Endodermal cell (in vitro differentiated cells): ENCODE data around the gene EEF1A2. TPM values are rescaled to one million over a fixed set of nuclear protein-coding genes. Genes with fewer than 3 reads are reported as not detected.
A peak's percentile ranks its signal among the peaks of the same experiment; 100 is the strongest.

Source experiments
- DNase-seq: peaks from one replicate; pipeline ENCODE4 v3.0.0-alpha.2; 2017
- H3K27ac ChIP-seq: 2 replicates; pipeline ENCODE4 v1.5.1; 2013; ENCODE audit warnings: mild to moderate bottlenecking, low read depth, low read length, moderate library complexity
- H3K27me3 ChIP-seq: 2 replicates; pipeline ENCODE4 v1.6.1; 2013; ENCODE audit warnings: mild to moderate bottlenecking, low read length, moderate library complexity; ENCODE audit not compliant: insufficient read depth, control insufficient read depth, poor library complexity, severe bottlenecking
- H3K36me3 ChIP-seq: 2 replicates; pipeline ENCODE4 v1.7.0; 2013; ENCODE audit warnings: mild to moderate bottlenecking, low read length, moderate library complexity; ENCODE audit not compliant: control insufficient read depth, insufficient read depth
- H3K4me1 ChIP-seq: one replicate; pipeline ENCODE4 v1.7.0; 2013; ENCODE audit warnings: low read length; ENCODE audit not compliant: control insufficient read depth, insufficient read depth
- H3K4me3 ChIP-seq: 2 replicates; pipeline ENCODE4 v1.5.1; 2013; ENCODE audit warnings: mild to moderate bottlenecking, low read length, moderate library complexity
- H3K9ac ChIP-seq: 2 replicates; pipeline ENCODE4 v1.6.1; 2013; ENCODE audit warnings: mild to moderate bottlenecking, low read length, moderate library complexity; ENCODE audit not compliant: poor library complexity, severe bottlenecking; ENCODE audit errors: extremely low read depth
- H3K9me3 ChIP-seq: 2 replicates; pipeline ENCODE4 v1.6.1; 2013; ENCODE audit warnings: mild to moderate bottlenecking, low read length, moderate library complexity; ENCODE audit not compliant: control insufficient read depth
- H3K27ac Mint-ChIP-seq: 2 replicates; pipeline ENCODE4 v1.8.0; 2020; ENCODE audit warnings: mixed read lengths
- H3K27me3 Mint-ChIP-seq: 2 replicates; pipeline ENCODE4 v1.8.0; 2021; ENCODE audit warnings: mild to moderate bottlenecking, mixed read lengths; ENCODE audit not compliant: insufficient read depth
- H3K36me3 Mint-ChIP-seq: 2 replicates; pipeline ENCODE4 v1.8.0; 2020; ENCODE audit warnings: low read depth, mixed read lengths
- H3K4me1 Mint-ChIP-seq: 2 replicates; pipeline ENCODE4 v1.8.0; 2020; ENCODE audit warnings: mixed read lengths
- H3K4me3 Mint-ChIP-seq: 2 replicates; pipeline ENCODE4 v1.8.0; 2020; ENCODE audit warnings: mild to moderate bottlenecking, moderate library complexity, mixed read lengths
- H3K9me3 Mint-ChIP-seq: 2 replicates; pipeline ENCODE4 v1.8.0; 2020; ENCODE audit warnings: mild to moderate bottlenecking, mixed read lengths
- WGBS, 2 experiments: methylation state at CpG; one replicate each; pipeline versions ENCODE4 v1.1.5 to v1.1.7; 2013; ENCODE audit warnings: missing lambda C conversion rate in 2 of 2, mixed read lengths in 1 of 2; ENCODE audit not compliant: insufficient coverage in 1 of 2, insufficient read length in 1 of 2; 5-methylcytosine and 5-hydroxymethylcytosine counted together
- total RNA-seq, 2 donors: library from RNA; stranded (reverse); fragmentation: NEBNext Ultra II Directional in 1 of 2; extraction: Animal tissue kit (Norgen Biotek cat#: 25700) in 1 of 2; gene quantifications; 2 replicates in 1 of 2; 3 replicates in 1 of 2; pipeline ENCODE4 v1.2.1, GENCODE V29; 2021
- TF ChIP-seq, protein P1 (sequence below): fragments of 200-600 bp; sonication (generic); conservative IDR thresholded peaks from 2 replicates; pipeline ENCODE4 v1.5.0; 2021; ENCODE audit warnings: antibody characterized with exemption, mild to moderate bottlenecking

Gene EEF1A2
- total RNA-seq, 2 donors from 2014 or later, result 12.1 to 22.6 TPM

DNA sequence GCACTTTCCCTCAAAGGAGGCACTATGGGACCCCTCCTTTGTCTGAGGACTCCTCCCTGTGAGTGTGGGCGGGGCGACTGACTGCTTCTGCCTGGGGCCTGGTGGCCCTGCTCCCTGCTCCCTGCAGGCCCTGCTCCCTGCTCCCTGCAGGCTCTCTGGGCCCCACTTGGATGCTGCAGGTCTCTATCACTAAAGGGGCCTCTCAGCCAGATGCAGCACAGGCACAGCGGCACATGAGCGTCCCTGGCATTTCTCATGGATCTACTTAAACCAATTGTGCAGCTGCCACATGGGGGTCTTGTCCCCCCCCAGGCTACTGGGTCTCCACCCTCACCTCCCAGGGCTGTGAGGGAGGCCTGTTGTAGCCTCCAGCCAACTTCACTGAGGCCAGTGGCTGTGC is 7.8 kb downstream of the EEF1A2 start:
- no peak overlapping the region for H3K9ac ChIP-seq
- H3K27ac Mint-ChIP-seq, result no peak overlapping the region
- no peak for DNase-seq
- H3K36me3 Mint-ChIP-seq, result peaks cover 7% of the 10 kb centered on the region
- peaks cover 36% of the 10 kb centered on the region for H3K27me3 Mint-ChIP-seq
- WGBS, 2 experiments, result 89 to 92% methylated on average over 4 of the region's 4 CpGs
- no peaks in the 10 kb centered on the region for H3K4me1 ChIP-seq
- H3K27me3 ChIP-seq, result peaks cover 28% of the 10 kb centered on the region
- H3K36me3 ChIP-seq, result no peaks in the 10 kb centered on the region
- peaks cover 2% of the 10 kb centered on the region for H3K9me3 Mint-ChIP-seq
- H3K4me3 Mint-ChIP-seq, result no peak overlapping the region
- TF ChIP-seq, protein P1, sequence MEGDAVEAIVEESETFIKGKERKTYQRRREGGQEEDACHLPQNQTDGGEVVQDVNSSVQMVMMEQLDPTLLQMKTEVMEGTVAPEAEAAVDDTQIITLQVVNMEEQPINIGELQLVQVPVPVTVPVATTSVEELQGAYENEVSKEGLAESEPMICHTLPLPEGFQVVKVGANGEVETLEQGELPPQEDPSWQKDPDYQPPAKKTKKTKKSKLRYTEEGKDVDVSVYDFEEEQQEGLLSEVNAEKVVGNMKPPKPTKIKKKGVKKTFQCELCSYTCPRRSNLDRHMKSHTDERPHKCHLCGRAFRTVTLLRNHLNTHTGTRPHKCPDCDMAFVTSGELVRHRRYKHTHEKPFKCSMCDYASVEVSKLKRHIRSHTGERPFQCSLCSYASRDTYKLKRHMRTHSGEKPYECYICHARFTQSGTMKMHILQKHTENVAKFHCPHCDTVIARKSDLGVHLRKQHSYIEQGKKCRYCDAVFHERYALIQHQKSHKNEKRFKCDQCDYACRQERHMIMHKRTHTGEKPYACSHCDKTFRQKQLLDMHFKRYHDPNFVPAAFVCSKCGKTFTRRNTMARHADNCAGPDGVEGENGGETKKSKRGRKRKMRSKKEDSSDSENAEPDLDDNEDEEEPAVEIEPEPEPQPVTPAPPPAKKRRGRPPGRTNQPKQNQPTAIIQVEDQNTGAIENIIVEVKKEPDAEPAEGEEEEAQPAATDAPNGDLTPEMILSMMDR, result no peak
- H3K9me3 ChIP-seq, result no peaks in the 10 kb centered on the region
- H3K4me3 ChIP-seq, result no peak overlapping the region
- H3K4me1 Mint-ChIP-seq, result no peaks in the 10 kb centered on the region
- H3K27ac ChIP-seq, result no peak overlapping the region

DNA sequence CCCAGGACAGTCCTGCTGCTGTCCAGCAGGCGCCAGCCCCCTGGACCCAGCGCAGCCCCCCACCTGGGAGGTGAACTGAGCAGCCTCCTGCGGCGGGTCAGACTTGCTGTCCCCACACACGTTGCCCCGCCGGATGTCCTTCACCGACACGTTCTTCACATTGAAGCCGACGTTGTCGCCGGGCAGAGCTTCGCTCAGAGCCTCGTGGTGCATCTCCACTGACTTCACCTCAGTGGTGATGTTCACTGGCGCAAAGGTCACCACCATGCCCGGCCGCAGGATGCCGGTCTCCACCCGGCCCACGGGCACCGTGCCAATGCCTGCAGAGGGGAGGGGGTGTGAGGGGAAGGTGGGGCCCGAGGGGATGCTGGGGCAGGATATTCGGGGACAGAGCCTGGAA is 8.5 kb downstream of the EEF1A2 start:
- Mint-ChIP-seq H3K27ac (no peak overlapping the region), H3K4me1 (no peaks in the 10 kb centered on the region), H3K36me3 (peaks cover 7% of the 10 kb centered on the region), H3K9me3 (peaks cover 2% of the 10 kb centered on the region), H3K4me3 (no peak overlapping the region), H3K27me3 (peaks cover 33% of the 10 kb centered on the region)
- TF ChIP-seq, protein P1, result no peak
- Histone ChIP-seq H3K36me3 (no peaks in the 10 kb centered on the region), H3K4me1 (no peaks in the 10 kb centered on the region), H3K27me3 (peaks cover 28% of the 10 kb centered on the region), H3K4me3 (no peak overlapping the region), H3K27ac (no peak overlapping the region), H3K9me3 (no peaks in the 10 kb centered on the region), H3K9ac (no peak overlapping the region)
- no peak for DNase-seq
- 90 to 92% methylated on average over 20 to 24 of the region's 24 CpGs for WGBS, 2 experiments

- TF ChIP-seq, protein P1, result no peak
- H3K4me1 ChIP-seq, result no peaks in the 10 kb centered on the region
- DNase-seq, result peak; percentile 73
- H3K36me3 ChIP-seq, result no peaks in the 10 kb centered on the region
- H3K4me1 Mint-ChIP-seq, result no peaks in the 10 kb centered on the region
- H3K27ac ChIP-seq, result no peak overlapping the region
- peaks cover 7% of the 10 kb centered on the region for H3K36me3 Mint-ChIP-seq
- H3K9me3 Mint-ChIP-seq, result peaks cover 2% of the 10 kb centered on the region
- no peak overlapping the region for H3K4me3 ChIP-seq
- WGBS, 2 experiments, result 29 to 46% methylated on average over 44 to 83 of the region's 83 CpGs
- peaks cover 28% of the 10 kb centered on the region for H3K27me3 ChIP-seq
- H3K9me3 ChIP-seq, result no peaks in the 10 kb centered on the region
- H3K27ac Mint-ChIP-seq, result no peak overlapping the region
- H3K27me3 Mint-ChIP-seq, result peaks cover 33% of the 10 kb centered on the region
- peak overlapping the region; percentile 28 for H3K4me3 Mint-ChIP-seq
- no peak overlapping the region for H3K9ac ChIP-seq
Measured at GRCh38 chr20:63488315-63489251, 10.3 kb downstream of the EEF1A2 start.
